Hindlimb muscle (tissue), 1 donor: ENCODE measurements around the gene NOSIP. TPM values are rescaled to one million over a fixed set of nuclear protein-coding genes. Genes with fewer than 3 reads are reported as not detected.
A peak's percentile ranks its signal among the peaks of the same experiment; 100 is the strongest.

ENCODE experiments used
- DNase-seq: peaks from one replicate; pipeline ENCODE4 v3.0.0-alpha.2; 2013
- polyA plus RNA-seq: library from polyadenylated mRNA; unstranded; fragments of 120-200 nt; gene quantifications from one replicate; pipeline ENCODE4 v1.2.1, GENCODE V29; 2013; ENCODE audit not compliant: insufficient read length

The NOSIP gene
- polyA plus RNA-seq, 1 donor = 59.7 TPM

- no peak for DNase-seq
Observed at GRCh38 chr19:49594993-49595818, 14.8 kb upstream of the NOSIP start.

- DNase-seq = no peak
Observed at GRCh38 chr19:49594157-49594992, 14.0 kb upstream of the NOSIP start.

DNA sequence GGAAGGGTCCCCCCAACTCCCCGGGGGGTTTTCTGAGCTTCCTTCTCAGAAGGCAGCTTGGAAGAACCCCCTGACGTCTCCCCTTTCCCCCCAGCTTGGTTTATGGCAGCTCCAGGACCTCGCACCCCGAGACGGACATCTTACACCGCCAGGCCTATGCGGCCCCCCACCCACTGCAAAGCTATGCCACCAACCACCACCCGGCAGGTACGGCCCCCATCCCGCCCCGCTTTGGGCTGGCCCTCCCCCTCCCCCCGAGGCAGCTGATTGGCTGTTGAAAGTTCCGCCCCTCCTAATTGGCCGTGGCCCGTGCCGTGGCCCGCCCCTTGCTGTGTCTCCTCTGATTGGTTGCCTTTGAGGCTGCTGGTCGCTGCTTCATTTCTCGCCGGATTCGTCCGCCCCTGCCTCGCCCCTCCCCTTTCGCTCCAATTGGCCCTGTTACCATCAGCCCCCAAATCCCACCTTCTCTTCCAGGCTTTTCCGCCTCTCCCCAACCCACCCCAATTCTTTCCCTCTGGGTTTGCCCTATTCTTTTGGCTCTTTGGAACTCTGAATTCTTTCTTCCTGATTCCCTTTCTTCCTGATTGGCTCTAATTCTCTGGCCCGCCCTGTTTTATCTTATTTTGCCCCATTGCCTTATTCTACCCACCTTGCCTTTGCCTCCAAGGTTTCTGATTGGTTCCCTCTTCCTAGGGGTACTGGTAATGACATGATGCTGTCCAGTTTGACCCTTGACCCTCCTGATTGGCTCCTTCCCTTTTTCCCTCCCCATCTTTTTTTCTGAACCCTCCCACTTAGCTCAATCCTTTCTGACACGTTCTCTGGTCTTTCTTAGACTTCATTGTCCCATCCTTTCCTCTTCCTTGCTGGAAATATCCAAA, 13.1 kb upstream of the NOSIP start:
- DNase-seq = peak; percentile 90

- DNase-seq = no peak
Observed at GRCh38 chr19:49592486-49593232, 12.3 kb upstream of the NOSIP start.

DNA sequence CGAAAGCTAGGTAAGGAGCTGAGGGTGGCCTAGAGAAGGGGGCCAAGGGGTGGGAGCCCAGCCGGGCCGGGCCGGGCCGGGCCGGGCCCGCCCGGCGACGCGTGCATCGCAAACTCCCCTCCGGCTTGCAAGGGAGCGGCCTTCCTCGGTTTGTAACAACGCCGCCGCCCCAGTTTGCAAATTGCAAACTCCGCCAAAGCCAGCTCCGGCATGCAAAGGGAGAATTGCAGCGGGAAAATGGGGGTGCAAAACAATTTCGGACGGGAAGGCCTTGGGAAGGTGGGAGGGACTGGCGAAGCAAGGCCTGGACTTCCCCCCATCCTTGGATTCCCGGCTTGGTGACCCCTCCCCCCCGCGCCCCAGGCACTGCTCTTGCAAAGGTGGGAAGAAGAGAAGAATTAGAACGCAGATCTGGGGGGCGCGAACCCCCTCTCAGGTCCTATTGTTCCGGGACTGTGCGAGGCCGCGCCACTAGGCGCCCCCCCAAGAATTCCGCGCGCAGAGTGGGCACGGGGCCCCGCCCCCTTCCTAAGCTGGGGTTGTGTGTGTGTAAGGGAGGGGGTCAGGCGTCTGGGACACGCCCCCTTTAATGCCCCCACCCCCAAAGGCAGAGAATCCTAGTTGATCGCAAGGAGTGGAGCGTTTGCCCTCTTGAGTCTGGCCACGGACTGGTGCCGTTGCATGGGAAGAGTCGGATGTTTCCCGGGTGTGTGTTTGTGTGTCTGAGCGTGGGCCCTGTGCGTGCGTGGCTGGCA, 11.6 kb upstream of the NOSIP start:
- peak; percentile 55 for DNase-seq

DNA sequence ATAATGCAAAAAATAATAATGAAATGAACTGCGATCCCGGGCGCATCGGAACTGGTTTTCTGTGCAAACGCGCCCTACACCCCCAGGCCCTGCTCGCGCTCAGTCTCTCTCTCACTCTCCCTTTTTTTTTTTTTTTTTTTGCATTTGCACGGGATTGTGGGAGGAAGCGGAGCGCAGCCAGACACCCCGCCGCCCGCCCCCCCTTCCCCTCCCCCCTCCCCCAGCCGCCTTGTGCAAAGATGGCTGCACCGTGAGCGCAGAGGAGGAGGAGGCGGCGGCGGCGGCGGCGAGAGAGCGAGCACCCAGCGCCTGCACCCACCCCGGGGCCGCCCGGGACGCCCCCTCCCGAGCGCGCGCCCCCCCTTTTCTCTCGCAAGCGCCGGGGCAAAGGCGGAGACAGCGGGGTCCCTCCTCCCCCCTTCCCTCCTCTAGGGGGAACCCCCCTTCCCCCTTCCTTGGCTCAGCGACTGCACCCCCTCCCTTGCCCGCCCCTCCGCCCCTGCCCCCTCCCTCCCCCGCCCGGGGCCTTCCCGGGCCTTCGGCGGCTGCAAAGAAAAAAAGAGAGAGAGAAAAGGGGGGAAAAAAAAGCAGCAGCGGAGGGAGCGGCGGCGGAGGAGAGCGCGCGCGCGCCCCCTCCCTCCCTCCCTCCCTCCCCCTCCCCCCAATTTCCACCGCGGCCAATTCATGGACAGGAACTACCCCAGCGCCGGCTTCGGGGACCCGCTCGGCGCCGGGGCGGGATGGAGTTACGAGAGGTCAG, 10.8 kb upstream of the NOSIP start, which contains the start of gene PRR12:
Gene PRR12 (plus strand): TSS at position 212 of the 760 bp plus-strand sequence. CDS start 473 bp downstream, at position 685.
- DNase-seq = peak; percentile 73

DNA sequence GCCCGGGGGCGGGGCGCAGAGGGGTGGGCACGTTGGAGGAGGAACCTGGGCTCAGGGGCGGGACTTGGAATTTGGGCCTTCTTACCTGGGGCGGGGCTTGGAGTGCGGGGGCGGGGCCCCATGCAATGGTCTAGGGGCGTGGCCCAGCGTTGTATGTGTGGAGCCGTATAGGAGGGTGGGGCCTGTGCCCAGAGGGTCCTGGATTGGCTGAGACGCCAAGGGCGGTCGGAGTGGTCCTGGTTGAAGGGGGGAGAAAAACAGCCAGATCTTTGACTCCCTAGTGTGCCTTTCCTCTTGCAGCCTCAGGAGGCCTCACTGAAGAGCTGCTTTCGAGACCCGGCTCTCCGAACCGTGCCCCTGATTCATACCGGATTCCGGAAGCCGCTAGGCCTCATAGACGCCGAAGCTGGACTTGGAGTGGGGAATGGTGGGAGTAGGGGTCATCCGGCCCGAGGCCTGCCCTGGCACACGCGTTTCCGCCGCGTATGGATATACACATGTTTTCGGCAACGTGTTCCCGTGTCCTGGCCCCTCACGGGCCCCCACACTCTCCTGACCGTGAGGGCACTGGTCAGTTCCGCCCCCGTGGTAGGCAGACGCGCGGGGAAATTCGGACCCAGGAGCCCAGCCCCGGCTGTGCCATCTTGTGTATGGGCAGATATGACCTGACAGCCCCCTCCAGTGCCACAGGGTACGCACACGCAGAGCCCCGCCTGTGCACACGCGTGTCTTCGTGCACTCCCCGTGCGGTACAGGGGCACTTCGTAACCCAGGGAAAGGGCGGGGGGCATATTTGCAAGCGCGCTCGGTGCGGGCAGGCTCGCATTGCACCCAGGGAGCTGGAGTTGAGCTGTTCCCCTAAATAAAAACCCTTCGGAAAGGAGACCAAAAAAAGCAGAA, 10.0 kb upstream of the NOSIP start:
- DNase-seq = peak; percentile 89

- DNase-seq = no peak
Observed at GRCh38 chr19:49589502-49589905, 9.1 kb upstream of the NOSIP start.

- no peak for DNase-seq
Observed at GRCh38 chr19:49588365-49589122, 8.2 kb upstream of the NOSIP start.

GRCh38 chr19:49587227-49587626, 6.9 kb upstream of the NOSIP start:
- no peak for DNase-seq

DNA sequence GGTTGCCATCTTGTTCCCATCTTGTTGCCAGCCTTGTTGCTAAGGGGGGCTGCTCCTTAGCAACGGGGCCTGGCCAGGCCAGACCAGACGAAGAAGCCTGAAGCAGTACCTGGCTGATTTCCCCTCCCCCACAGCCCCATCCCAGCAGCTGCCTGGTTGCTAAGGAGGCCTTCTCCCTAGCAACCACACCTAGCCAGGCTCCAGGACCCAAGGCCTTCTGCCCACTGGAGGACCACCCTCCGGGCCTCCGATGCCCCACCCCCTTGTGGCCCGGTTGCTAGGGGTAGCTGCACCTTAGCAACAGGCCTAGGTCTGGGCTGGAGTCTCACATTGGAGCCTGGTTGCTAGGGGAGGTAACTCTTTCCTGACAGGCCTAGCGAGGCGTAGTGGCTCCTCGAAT, 4.7 kb upstream of the NOSIP start:
- DNase-seq = no peak

GRCh38 chr19:49583239-49583638, 2.9 kb upstream of the NOSIP start:
- DNase-seq = no peak

- no peak for DNase-seq
Observed at GRCh38 chr19:49581007-49581508, 702 bp upstream of the NOSIP start, which contains the start of gene PRRG2. TSS of gene PRRG2 (plus strand) at chr19:49581316. CDS start at chr19:49583220, 1,904 bp downstream.

DNA sequence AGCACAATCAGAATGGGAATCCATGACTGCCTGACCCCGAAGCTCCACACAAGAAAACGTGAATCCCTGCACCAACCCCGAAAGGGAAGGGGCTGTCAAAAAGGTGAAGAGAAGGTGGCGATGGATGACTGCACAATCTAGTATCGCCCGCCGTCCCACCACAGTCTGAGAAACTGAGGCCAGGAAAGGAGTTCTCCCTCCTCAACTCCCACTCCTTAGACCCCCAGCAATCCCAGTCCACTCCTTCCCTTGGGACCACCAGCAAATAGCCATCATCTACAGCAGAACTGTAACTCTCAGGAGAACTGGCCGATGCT, 451 bp downstream of the NOSIP start:
- DNase-seq = no peak

GRCh38 chr19:49579193-49579592, 1.2 kb downstream of the NOSIP start:
- no peak for DNase-seq

DNA sequence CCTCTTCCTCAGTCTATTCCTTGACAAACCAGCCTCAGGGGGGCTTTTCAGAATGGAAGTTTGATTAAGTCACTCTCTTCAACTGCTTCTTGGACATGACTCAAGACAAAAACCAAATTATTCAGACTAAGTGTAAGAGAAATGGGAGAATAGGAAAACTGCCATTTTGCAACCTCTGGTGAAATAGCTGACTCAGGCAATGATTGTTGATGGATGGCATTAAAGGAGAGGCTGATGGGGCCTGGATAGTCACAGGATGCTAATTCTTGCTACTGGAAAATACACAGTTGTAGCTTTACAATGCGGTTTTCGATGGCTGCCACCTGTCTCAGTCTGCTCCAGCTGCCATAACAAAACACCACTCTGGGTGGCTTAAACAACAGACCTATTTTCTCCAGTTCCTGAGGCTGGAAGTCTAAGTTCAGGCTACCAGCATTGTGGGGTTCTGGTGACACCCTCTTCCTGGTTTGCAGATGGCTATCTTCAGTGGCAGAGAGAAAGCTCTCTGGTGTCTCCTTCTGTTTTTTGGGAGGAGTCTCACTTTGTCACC, 6.1 kb downstream of the NOSIP start:
- no peak for DNase-seq

GRCh38 chr19:49573425-49573824, 6.9 kb downstream of the NOSIP start:
- no peak for DNase-seq

DNA sequence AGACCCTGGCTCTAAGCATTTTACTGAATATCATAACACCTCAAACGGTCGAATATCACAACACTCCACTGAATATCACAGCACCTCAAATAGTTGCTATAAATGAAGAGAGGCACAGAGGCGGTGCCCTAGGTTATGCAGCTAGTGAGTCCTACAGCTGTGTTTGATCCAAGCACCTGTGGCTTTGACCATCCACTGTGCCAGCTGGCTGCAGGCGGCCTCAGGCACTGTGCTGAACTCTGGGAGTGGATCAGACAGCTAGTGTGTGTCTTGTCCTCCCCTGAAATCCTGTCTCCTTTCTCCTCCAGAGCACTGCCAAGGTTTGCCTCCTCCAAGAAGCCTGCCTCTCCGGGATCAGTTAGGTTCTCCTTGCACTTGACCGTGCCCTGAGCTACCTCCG, 7.3 kb downstream of the NOSIP start:
- no peak for DNase-seq
